HepG2 (cell line): Measurements from ENCODE around the gene PEX11A. TPM values are rescaled to one million over a fixed set of nuclear protein-coding genes. Genes with fewer than 3 reads are reported as not detected.

Experiments
- BRD4 ChIP-seq: sonication (generic); formaldehyde crosslinking; IDR thresholded peaks from 2 replicates; pipeline ENCODE4 v1.4.0; 2020; ENCODE audit warnings: missing genetic modification reagents
- CHCHD3 ChIP-seq: sonication (generic); formaldehyde crosslinking; IDR thresholded peaks from 2 replicates; pipeline ENCODE4 v1.8.0; 2022; ENCODE audit warnings: mild to moderate bottlenecking, missing genetic modification reagents, moderate library complexity
- FOXA3 ChIP-seq: IDR thresholded peaks from 2 replicates; pipeline ENCODE4 v1.6.1; 2016; ENCODE audit warnings: missing genetic modification reagents, missing compliant biosample characterization
- HDAC1 ChIP-seq: sonication (generic); formaldehyde crosslinking; IDR thresholded peaks from 2 replicates; pipeline ENCODE4 v1.5.1; 2020; ENCODE audit warnings: mild to moderate bottlenecking, missing genetic modification reagents
- MED13 ChIP-seq: sonication (generic); formaldehyde crosslinking; IDR thresholded peaks from 2 replicates; pipeline ENCODE4 v1.5.0; 2020; ENCODE audit warnings: missing genetic modification reagents
- MIER2 ChIP-seq: IDR thresholded peaks from 2 replicates; pipeline ENCODE4 v1.6.1; 2016; ENCODE audit warnings: missing biosample characterization, missing genetic modification reagents
- PAWR ChIP-seq: sonication (generic); formaldehyde crosslinking; IDR thresholded peaks from 2 replicates; pipeline ENCODE4 v1.4.0; 2020; ENCODE audit warnings: missing genetic modification reagents, mild to moderate bottlenecking, borderline replicate concordance
- SNAI1 ChIP-seq: sonication (generic); formaldehyde crosslinking; IDR thresholded peaks from 2 replicates; pipeline ENCODE4 v1.5.0; 2020; ENCODE audit warnings: mild to moderate bottlenecking, missing genetic modification reagents, borderline replicate concordance
- STAG1 ChIP-seq: sonication (generic); formaldehyde crosslinking; IDR thresholded peaks from 2 replicates; pipeline ENCODE4 v1.4.0; 2020; ENCODE audit warnings: missing genetic modification reagents
- ZC3H4 ChIP-seq: sonication (generic); formaldehyde crosslinking; IDR thresholded peaks from 2 replicates; pipeline ENCODE4 v1.4.0; 2020; ENCODE audit warnings: missing genetic modification reagents, borderline replicate concordance
- ZFP62 ChIP-seq: sonication (generic); formaldehyde crosslinking; IDR thresholded peaks from 2 replicates; pipeline ENCODE4 v1.4.0; 2020; ENCODE audit warnings: missing genetic modification reagents
- ZNF234 ChIP-seq: sonication (generic); formaldehyde crosslinking; conservative IDR thresholded peaks from 2 replicates; pipeline ENCODE4 v1.5.1; 2020; ENCODE audit warnings: mild to moderate bottlenecking, missing genetic modification reagents
- ZNF296 ChIP-seq: sonication (generic); formaldehyde crosslinking; conservative IDR thresholded peaks from 2 replicates; pipeline ENCODE4 v1.5.0; 2020; ENCODE audit warnings: mild to moderate bottlenecking, missing genetic modification reagents
- ZNF451 ChIP-seq: sonication (generic); formaldehyde crosslinking; IDR thresholded peaks from 2 replicates; pipeline ENCODE4 v1.5.0; 2020; ENCODE audit warnings: mild to moderate bottlenecking, missing genetic modification reagents
- ZNF484 ChIP-seq: sonication (generic); formaldehyde crosslinking; IDR thresholded peaks from 2 replicates; pipeline ENCODE4 v1.5.1; 2020; ENCODE audit warnings: mild to moderate bottlenecking, low read depth, missing genetic modification reagents, borderline replicate concordance
- ZNF670 ChIP-seq: sonication (generic); formaldehyde crosslinking; IDR thresholded peaks from 2 replicates; pipeline ENCODE4 v1.8.0; 2022; ENCODE audit warnings: mild to moderate bottlenecking, missing genetic modification reagents, borderline replicate concordance
- ZNF749 ChIP-seq: sonication (generic); formaldehyde crosslinking; IDR thresholded peaks from 2 replicates; pipeline ENCODE4 v1.8.0; 2022; ENCODE audit warnings: mild to moderate bottlenecking, missing genetic modification reagents, moderate library complexity, borderline replicate concordance
- ZNF839 ChIP-seq: sonication (generic); formaldehyde crosslinking; IDR thresholded peaks from 2 replicates; pipeline ENCODE4 v1.4.0; 2020; ENCODE audit warnings: missing genetic modification reagents, mild to moderate bottlenecking, borderline replicate concordance
- ZNF891 ChIP-seq: sonication (generic); formaldehyde crosslinking; IDR thresholded peaks from 2 replicates; pipeline ENCODE4 v1.5.0; 2020; ENCODE audit warnings: mild to moderate bottlenecking, missing genetic modification reagents
- polyA plus RNA-seq, 8 experiments: library from polyadenylated mRNA; depleted of rRNA in 3 of 8; stranded (reverse) in 7 of 8; unstranded in 1 of 8; fragments of >200 nt; fragmentation: Illumina TruSeq in 4 of 8; extraction: Trizol in 4 of 8; gene quantifications; 2 replicates each; pipeline versions ENCODE4 v1.2.1 to v1.2.3, GENCODE V29; 2011 to 2016; ENCODE audit warnings: low read depth in 4 of 8, missing spikeins in 1 of 8, mixed read lengths in 1 of 8; ENCODE audit not compliant: insufficient read depth in 1 of 8
- total RNA-seq, 5 experiments: library from RNA; depleted of rRNA; stranded (reverse); fragments of >200 nt; fragmentation: Illumina TruSeq; extraction: Trizol; gene quantifications; 2 replicates each; pipeline ENCODE4 v1.2.3, GENCODE V29; 2016; ENCODE audit warnings: low read depth in 1 of 5
- TF ChIP-seq, protein P1 (sequence below): IDR thresholded peaks from 2 replicates; pipeline ENCODE4 v1.6.1; 2016; ENCODE audit warnings: missing compliant biosample characterization, missing genetic modification reagents, borderline replicate concordance
- TF ChIP-seq, protein P2 (sequence below): sonication (generic); formaldehyde crosslinking; IDR thresholded peaks from 2 replicates; pipeline ENCODE4 v1.5.1; 2020; ENCODE audit warnings: missing genetic modification reagents, mild to moderate bottlenecking, borderline replicate concordance
- TF ChIP-seq, protein P3 (sequence below): sonication (generic); formaldehyde crosslinking; IDR thresholded peaks from 2 replicates; pipeline ENCODE4 v1.4.0; 2020; ENCODE audit warnings: missing genetic modification reagents, borderline replicate concordance
- TF ChIP-seq, protein P4 (sequence below): sonication (generic); formaldehyde crosslinking; IDR thresholded peaks from 2 replicates; pipeline ENCODE4 v1.5.0; 2020; ENCODE audit warnings: missing genetic modification reagents

PEX11A gene
- total and polyA plus RNA-seq, 2 of the 13 experiments (the other 11 are each of a cell fraction or from before 2014, with no cell fraction given): 9.9 to 15.1 TPM

DNA sequence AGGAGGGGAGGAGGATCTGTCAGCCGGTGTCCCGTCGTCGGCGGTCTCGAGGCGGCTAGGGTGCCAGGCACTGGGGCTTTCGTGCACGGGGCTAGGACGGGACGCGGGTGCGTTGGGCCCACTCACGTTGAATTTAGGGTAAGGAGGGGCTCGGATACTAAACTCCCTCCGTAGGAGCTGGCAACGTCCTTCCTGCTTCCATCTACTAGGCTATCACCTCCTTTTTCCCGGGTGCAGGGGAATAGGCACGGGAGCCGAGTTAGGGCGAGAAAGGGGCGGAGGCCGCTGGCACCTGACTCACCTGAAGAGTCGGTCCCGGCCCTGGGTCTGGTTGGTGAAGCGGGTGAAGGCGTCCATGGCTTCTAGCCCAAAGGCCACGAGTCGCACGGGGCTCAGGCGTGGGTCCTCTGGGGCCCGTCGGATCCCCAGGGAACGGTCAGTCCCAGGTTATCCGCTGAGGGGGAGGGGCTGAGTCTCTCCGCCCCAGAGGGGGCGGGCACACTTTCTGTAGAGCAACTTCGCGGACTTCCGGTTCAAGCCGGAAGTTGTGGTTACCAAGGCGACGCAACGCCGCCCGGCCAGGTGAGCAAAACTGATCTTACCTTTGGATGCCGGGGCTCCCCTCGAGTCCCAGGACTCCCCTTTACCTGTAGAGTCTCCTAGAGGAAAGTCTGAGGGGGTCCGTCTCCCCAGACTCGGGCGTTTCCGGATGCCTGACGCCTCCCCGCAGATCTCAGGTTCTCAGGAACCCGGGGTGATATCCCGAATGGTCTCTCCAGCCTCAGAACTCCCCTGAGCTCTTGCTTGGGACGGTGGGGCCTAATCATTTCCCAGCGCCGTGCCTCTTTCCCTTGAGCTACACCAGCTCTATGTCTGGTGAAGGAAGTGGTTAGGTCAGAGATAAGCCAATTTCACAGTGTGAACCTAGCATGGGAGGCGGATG lies at the start of gene PEX11A, which contains the start of gene WDR93 (continued):
- TF ChIP-seq STAG1 (CRISPR knock-in tag) (no peak; the same call in 1 of the 2 replicates), CHCHD3 (CRISPR knock-in tag) (no peak), SNAI1 (CRISPR knock-in tag) (no peak), ZNF234 (CRISPR knock-in tag) (no peak), ZNF296 (no peak), ZNF451 (no peak), ZNF484 (CRISPR knock-in tag) (no peak), ZNF891 (CRISPR knock-in tag) (peak; percentile 68), ZC3H4 (CRISPR knock-in tag) (no peak), ZNF839 (CRISPR knock-in tag) (no peak), BRD4 (CRISPR knock-in tag) (no peak), ZNF670 (CRISPR knock-in tag) (no peak), MIER2 (CRISPR knock-in tag) (no peak), MED13 (CRISPR knock-in tag) (no peak), ZFP62 (no peak), FOXA3 (CRISPR knock-in tag) (0 out of 2 replicates have a peak, but pooled peaks have one; percentile 11), ZNF749 (CRISPR knock-in tag) (no peak), HDAC1 (peak; percentile 84), PAWR (CRISPR knock-in tag) (no peak)
- TF ChIP-seq, protein P1, sequence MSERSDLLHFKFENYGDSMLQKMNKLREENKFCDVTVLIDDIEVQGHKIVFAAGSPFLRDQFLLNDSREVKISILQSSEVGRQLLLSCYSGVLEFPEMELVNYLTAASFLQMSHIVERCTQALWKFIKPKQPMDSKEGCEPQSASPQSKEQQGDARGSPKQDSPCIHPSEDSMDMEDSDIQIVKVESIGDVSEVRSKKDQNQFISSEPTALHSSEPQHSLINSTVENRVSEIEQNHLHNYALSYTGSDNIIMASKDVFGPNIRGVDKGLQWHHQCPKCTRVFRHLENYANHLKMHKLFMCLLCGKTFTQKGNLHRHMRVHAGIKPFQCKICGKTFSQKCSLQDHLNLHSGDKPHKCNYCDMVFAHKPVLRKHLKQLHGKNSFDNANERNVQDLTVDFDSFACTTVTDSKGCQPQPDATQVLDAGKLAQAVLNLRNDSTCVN: no peak
- TF ChIP-seq, protein P2, sequence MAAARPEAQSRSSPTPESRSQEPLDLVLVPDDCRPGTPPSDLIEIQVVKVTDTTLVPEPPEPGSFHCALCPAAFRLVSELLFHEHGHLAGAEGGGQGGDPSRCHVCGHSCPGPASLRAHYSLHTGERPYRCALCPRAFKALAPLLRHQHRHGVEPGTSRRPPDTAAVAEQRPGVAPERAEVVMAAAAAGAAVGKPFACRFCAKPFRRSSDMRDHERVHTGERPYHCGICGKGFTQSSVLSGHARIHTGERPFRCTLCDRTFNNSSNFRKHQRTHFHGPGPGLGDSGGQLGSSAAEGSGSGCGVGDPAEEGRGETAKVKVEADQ (CRISPR knock-in tag): no peak
- TF ChIP-seq, protein P3, sequence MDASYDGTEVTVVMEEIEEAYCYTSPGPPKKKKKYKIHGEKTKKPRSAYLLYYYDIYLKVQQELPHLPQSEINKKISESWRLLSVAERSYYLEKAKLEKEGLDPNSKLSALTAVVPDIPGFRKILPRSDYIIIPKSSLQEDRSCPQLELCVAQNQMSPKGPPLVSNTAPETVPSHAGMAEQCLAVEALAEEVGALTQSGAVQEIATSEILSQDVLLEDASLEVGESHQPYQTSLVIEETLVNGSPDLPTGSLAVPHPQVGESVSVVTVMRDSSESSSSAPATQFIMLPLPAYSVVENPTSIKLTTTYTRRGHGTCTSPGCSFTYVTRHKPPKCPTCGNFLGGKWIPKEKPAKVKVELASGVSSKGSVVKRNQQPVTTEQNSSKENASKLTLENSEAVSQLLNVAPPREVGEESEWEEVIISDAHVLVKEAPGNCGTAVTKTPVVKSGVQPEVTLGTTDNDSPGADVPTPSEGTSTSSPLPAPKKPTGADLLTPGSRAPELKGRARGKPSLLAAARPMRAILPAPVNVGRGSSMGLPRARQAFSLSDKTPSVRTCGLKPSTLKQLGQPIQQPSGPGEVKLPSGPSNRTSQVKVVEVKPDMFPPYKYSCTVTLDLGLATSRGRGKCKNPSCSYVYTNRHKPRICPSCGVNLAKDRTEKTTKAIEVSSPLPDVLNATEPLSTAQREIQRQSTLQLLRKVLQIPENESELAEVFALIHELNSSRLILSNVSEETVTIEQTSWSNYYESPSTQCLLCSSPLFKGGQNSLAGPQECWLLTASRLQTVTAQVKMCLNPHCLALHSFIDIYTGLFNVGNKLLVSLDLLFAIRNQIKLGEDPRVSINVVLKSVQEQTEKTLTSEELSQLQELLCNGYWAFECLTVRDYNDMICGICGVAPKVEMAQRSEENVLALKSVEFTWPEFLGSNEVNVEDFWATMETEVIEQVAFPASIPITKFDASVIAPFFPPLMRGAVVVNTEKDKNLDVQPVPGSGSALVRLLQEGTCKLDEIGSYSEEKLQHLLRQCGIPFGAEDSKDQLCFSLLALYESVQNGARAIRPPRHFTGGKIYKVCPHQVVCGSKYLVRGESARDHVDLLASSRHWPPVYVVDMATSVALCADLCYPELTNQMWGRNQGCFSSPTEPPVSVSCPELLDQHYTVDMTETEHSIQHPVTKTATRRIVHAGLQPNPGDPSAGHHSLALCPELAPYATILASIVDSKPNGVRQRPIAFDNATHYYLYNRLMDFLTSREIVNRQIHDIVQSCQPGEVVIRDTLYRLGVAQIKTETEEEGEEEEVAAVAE (CRISPR knock-in tag): no peak
- TF ChIP-seq, protein P4, sequence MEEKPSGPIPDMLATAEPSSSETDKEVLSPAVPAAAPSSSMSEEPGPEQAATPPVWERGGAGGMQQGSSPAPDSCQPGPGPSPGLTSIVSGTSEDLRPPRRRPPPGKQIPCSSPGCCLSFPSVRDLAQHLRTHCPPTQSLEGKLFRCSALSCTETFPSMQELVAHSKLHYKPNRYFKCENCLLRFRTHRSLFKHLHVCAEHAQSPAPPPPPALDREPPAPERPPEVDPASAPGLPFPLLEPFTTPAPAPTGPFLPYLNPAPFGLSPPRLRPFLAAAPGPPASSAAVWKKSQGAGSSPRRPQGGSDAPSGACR (CRISPR knock-in tag): no peak
